Activated CD4-positive, alpha-beta T cell treated with anti-CD3 and anti-CD28 coated beads, Interleukin-2, Interleukin-4, amounts not matched to agents 100 ng/mL and 50 ng/mL, durations not matched to agents 16 hours and 8 hours (primary cell): Measurements from ENCODE around the gene SLC39A8.

Source experiments
- DNase-seq: peaks from one replicate; pipeline ENCODE4 v3.0.0-alpha.2; 2020; ENCODE audit warnings: low spot score

Gene SLC39A8

GRCh38 chr4:102341201-102341600 lies 4.1 kb downstream of the SLC39A8 start:
- DNase-seq = no peak

DNA sequence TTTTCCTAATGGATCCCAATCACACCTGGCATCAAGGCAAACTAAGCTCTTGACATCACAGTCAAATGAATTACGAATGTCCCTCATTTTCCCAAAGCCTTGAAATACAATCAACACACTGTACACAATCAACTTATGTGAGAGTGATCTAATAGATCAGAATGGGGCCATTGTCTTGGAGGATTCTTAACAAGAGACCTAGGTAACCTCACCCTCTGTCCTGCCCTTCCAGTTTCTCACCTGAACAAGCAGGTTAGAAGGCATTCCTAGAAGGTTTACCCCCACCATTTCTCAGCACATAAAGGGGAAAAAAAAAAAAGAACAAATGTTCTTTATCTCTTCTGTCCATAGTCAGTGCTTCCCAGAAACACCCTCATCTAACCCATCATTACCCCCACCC lies 6.3 kb downstream of the SLC39A8 start:
- DNase-seq = no peak

GRCh38 chr4:102338405-102338804 lies 6.9 kb downstream of the SLC39A8 start:
- DNase-seq = no peak

DNA sequence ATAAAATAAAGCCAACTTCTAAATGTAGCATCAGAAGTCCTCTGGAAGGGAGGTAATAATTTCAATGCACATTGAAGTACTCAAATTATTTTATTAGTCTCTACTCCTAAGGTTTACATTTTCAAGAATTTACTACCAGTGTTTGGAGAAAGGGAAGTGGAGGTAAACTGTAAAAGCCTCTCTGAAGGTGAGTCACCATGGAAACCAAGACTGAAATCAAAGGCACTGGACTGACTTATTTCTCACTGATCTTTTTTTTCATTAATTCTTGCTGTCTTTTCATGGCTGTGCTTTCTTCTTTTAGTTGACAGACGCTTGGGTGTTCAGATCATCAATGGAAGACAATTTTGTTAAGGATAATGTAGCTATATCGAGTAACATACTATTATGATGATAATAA lies 9.7 kb downstream of the SLC39A8 start:
- DNase-seq = no peak

- no peak for DNase-seq
These were observed 10.7 kb downstream of the SLC39A8 start for GRCh38 chr4:102334624-102335023.

- no peak for DNase-seq
These were observed 11.5 kb downstream of the SLC39A8 start for GRCh38 chr4:102333787-102334186.

GRCh38 chr4:102328045-102328444 lies 17.2 kb downstream of the SLC39A8 start:
- DNase-seq = no peak

DNA sequence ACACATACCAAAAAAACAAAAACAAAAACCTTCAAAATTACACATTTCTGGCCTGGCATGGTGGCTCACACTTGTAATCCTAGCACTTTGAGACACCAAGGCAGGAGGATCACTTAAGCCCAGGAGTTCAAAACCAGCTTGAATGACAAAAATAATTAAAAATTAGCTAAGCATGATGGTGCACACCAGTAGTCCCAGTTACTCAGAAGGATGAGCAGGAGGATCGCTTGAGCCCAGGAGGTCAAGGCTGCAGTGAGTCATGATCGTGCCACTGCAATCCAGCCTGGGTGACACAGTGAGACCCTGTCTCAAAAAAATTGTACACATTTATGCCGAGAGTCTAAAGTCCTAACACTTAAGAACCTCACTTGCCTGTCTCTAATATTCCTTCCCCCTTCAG lies 18.3 kb downstream of the SLC39A8 start:
- DNase-seq = no peak

DNA sequence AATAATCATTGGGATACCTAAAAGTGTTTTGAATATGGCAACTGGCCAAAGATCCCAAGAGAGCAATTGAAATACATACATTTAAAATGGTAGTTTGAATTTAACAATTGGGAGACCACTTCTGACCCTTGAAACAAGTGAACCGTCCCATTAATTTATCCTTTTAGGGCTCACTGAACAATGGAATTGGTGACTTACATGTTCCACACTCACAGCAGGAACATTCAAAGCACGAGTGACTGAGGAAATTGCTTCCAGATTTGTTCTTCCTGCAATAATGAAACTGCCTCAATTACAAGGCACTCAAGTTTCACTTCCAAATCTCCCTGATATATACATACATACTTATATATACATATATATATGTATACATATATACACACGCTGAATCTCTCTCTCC lies 20.6 kb downstream of the SLC39A8 start:
- DNase-seq = no peak

DNA sequence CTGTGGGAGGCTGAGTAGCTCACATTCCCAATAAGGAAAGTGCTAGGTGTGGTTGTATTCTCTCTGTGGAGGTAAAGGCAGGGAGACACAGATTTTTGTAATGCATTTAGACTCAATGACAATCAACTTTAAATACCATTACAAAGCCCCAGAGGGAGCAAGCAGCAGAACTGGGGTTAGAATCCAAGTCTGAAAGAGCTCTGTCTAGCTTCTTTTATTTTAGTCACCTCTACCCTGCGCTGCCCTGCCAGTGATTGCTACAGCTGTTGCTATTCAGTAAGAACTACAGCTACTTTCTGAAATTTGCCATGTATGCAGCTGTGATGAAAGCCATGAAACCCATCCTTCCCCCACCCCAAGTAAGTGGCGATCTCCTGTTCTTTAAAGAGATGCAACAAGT lies 22.5 kb downstream of the SLC39A8 start:
- DNase-seq = no peak

DNA sequence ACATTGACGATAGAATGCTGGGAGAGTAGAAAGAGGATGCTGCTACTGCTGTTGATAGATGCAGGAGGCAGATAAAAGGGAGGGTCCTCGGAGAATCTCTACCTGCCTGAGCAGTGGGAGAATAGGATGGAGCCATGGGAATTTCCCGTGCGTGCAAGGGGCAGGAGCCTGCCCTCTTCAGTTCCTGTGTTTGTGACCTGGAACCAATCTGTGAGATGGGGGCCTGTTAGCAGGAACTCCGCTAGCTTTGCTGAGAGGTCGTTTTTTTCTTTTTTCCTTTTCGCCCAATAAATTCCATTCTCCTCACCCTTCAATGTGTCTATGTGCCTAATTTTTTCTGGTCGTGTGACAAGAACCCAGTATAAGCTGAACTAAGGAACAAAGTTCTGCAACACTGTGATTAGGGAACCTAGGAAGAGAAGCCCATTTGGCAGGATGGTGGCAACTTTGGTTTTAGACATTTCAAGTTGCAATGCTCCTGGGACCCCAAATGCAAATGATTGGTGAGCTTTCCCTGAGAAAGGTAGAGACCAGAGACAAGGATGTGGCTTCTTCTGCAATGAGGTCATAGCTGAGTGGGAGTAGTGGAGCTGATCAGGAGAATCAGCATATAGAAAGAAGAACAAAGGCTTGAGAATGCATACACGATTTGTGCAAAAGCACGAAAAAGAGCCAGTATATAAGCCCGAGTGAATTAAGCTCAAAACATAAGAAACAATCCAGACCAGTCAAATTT lies 23.9 kb downstream of the SLC39A8 start:
- DNase-seq = no peak

GRCh38 chr4:102319594-102319993 lies 25.7 kb downstream of the SLC39A8 start:
- DNase-seq = no peak

GRCh38 chr4:102318526-102318925 lies 26.8 kb downstream of the SLC39A8 start:
- DNase-seq = no peak

GRCh38 chr4:102318105-102318504 lies 27.2 kb downstream of the SLC39A8 start:
- DNase-seq = no peak

DNA sequence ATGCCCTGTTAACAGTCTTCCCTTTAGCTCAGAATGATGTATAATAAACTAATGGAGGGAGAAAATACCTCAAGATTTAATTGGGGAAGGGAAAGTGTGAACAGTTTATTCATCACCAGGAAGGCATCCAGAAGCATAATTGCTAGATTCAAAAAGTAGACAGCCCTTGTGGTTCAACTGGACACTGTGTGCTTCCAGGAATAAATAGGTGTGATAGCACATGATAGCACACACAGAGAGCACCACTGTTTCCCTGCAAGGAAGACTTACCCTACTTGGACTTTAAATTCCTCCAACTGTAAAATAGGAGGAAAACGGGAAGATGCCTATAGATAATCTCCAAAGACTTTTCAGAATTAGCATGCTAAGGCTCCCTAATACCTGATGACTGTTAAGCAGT lies 27.8 kb downstream of the SLC39A8 start:
- DNase-seq = no peak

GRCh38 chr4:102316585-102316984 lies 28.7 kb downstream of the SLC39A8 start:
- DNase-seq = no peak

DNA sequence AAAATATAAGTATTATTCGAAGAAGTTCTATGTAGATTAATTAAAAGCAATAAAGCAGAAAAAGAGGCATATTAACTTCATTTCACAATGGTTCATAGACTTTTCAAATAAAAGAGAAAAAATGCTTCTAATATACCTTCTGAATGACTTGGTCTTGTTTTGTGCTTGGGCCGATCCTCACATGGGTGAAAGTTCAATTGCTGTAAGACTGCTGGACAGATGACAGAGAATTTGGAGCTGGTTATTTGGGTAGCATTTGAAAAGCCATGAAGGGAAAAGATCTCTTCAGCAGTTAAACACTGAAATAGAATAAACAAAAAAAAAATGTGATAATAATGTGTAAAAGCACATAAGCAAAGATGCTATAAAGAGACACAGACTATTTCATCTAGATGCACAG lies 29.8 kb downstream of the SLC39A8 start:
- no peak for DNase-seq

DNA sequence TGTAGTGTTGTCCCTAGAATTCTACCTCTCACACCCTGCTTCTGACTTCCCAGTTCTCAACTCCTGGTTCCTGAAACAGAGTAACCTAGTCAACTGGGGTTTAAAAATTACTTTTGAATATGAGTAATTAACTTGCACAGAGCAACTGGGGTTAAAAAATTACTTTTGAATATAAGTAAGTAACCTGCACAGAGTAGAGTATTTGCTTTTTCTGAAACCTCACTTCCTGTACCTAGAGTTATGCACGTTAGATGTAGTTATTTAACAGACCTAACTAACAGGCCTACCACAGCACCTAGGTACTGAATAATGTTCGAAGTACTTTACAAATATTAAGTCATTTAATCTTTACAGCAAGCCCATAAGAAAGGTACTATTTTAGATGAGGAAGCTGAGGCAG lies 32.9 kb downstream of the SLC39A8 start:
- DNase-seq = no peak

- DNase-seq = no peak
These were observed 33.4 kb downstream of the SLC39A8 start for GRCh38 chr4:102311912-102312311.

- DNase-seq = no peak
These were observed 33.9 kb downstream of the SLC39A8 start for GRCh38 chr4:102311407-102311806.

GRCh38 chr4:102308032-102308799 lies 37.1 kb downstream of the SLC39A8 start:
- no peak for DNase-seq

DNA sequence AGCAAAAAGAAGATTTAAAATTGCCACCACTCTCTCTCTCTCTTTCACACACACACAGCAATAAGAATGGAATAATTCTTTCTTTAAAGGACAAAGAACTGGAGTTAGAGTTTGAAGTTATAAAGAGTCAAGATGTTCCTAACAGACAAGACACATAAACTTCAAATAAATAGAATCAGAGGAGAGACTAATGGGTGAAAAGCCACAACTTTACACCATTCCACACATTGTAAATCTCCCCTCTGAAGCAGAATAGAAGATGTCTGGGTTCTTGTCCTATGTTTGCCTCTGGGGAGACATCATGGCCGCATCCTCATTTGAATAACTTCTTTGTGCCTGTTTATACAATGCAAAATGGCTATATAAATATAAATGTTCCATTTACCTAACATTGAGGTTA lies 39.6 kb downstream of the SLC39A8 start:
- no peak for DNase-seq

- DNase-seq = no peak
These were observed 42.5 kb downstream of the SLC39A8 start for GRCh38 chr4:102302762-102303161.

DNA sequence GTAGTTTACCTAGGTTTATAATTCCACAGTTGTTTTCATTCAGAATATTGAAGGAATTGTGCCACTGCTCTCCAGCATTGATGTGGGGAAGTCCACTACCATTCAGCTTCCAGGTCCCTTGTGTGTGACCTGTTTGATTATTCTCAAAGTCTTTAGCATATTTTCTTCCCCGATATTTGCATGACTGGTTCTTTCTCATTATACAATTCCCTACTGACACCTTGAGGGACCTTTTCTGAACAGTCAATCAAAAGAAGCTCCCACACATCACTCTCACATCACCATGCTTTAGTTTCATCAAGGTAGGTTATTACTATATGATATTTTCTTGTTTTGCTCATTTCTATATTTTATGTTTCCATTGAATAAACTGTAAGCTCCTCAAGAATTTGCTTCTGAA lies 44.1 kb downstream of the SLC39A8 start:
- DNase-seq = no peak
